ENCODE measurements around the gene TSKU.

GRCh38 chr11:76789443-76789719 lies 6.2 kb downstream of the TSKU start:
- TF ChIP-seq CTCF (IDR thresholded peaks at IDR 0.05; ENCODE audit: borderline replicate concordance, extremely low read depth, low read length, poor library complexity, severe bottlenecking) (no peak), EZH2 (IDR thresholded peaks at IDR 0.05; ENCODE audit: borderline replicate concordance, low read depth, low read length, severe bottlenecking) (no peak)
